Measurements from ENCODE around the gene CEP20.
"Not testable (repeated sequence)": the region's sequence is repeated elsewhere in the genome, so short reads cannot be mapped to it uniquely, and the experiment has no call there.

The CEP20 gene, protein sequence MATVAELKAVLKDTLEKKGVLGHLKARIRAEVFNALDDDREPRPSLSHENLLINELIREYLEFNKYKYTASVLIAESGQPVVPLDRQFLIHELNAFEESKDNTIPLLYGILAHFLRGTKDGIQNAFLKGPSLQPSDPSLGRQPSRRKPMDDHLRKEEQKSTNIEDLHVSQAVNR

DNA sequence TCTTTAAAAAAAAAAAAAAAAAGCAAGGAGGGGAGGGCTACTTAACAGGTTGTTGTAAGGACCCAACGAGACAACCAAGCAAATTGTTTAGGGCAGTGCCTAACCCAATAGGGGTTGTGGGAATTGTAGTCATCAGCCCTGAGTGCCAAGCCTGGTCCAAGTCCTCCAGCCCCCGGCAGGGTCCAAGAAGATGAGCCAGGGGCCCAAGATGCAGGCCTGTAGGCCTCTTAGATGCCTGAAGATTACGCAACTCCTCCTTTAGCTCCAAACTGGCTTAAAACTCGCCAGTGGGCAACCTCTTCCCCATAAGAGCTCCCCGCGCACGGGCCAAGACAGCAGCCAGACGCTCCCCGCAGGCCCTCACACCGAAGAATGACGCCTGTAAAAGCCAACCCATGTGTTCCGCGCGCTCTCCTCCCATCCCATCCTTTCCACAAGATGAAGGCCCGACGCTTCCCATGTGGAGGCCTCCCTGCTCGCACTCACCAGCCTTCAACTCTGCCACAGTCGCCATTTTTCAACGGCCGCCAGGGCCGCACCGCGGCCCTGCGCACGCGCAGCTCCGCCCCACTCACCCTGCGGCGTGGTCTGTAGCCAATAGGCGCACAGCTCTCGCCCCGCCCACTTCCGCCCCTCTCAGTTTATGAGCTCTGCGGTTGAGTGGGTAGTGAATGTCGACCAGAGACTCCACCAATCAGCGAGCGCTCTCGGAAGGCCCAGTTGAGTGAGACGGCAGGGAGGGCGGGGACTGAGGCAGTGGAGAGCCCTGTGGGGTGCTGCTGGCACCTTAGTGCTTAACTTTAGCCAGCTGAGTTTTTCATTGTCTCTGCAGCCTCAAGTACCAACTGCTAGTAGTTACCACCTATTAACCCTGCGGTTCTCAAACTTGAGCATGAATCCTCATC, at the start of gene CEP20:
CEP20 (minus strand) TSS at position 532 of the 905 bp plus-strand sequence; CDS start at position 514, 18 bp downstream.
- peak within 1 kb of the TSS; percentile 77 for H2AFZ ChIP-seq (ENCODE audit: low read depth, low read length)
- H3K4me1 ChIP-seq (ENCODE audit: insufficient read depth, low read length) = peaks cover 9% of the 10 kb centered on the region
- H3K27me3 ChIP-seq (ENCODE audit: insufficient read depth, low read length) = peaks cover 3% of the 10 kb centered on the region
- H3K4me3 ChIP-seq (ENCODE audit: low read length) = peak within 1 kb of the TSS; percentile 94
- H3K36me3 ChIP-seq (ENCODE audit: insufficient read depth, low read length) = peaks cover 8% of the 10 kb centered on the region
- no peaks in the 10 kb centered on the region for H3K9me3 ChIP-seq (ENCODE audit: low read length)

GRCh38 chr16:15936809-15937208, 48.4 kb upstream of the CEP20 start:
- not testable (repeated sequence) for H3K9me3 ChIP-seq (ENCODE audit: low read length); H2AFZ ChIP-seq (ENCODE audit: low read depth, low read length); H3K27me3 ChIP-seq (ENCODE audit: insufficient read depth, low read length); H3K4me1 ChIP-seq (ENCODE audit: insufficient read depth, low read length); H3K4me3 ChIP-seq (ENCODE audit: low read length); H3K36me3 ChIP-seq (ENCODE audit: insufficient read depth, low read length)

DNA sequence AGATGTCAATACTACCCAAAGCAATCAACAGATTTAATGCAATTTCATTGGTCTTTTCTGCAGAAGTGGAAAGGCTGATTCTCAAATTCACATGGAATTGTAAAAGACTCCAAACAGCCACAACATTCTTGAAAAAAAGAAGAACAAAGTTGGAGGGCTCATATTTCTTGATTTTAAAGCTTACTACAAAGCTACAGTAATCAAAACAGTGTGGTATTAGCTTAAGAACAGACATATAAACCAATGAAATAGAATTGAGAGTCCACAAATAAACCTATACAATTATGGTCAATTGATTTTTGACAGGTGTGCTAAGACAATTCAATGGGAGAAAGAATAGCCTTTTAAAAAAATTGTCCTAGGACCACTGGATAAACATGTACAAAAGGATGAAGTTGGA, 46.6 kb upstream of the CEP20 start:
- no peaks in the 10 kb centered on the region for H3K27me3 ChIP-seq (ENCODE audit: insufficient read depth, low read length)

DNA sequence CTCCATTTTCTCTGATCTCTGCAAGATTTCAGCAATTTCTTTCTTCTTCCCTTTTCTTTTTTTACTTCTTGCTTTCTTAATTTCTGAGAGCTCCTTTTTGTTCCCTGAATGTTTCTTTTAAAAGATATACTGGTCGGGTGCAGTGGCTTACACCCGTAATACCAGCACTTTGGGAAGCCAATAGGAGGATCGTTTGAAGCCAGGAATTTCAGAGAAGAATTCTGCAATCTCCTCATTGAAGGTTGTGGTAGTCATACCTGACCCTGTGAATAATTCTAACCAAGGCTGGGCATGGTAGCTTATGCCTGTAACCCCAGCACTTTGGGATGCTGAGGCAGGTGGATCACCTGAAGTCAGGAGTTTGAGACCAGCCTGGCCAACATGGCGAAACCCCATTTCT, 45.4 kb upstream of the CEP20 start:
- Histone ChIP-seq H2AFZ (ENCODE audit: low read depth, low read length) (no peak overlapping the region), H3K4me3 (ENCODE audit: low read length) (no peak overlapping the region), H3K4me1 (ENCODE audit: insufficient read depth, low read length) (no peaks in the 10 kb centered on the region), H3K27me3 (ENCODE audit: insufficient read depth, low read length) (no peaks in the 10 kb centered on the region), H3K36me3 (ENCODE audit: insufficient read depth, low read length) (no peaks in the 10 kb centered on the region), H3K9me3 (ENCODE audit: low read length) (no peaks in the 10 kb centered on the region)

More for the DNA sequence above, 46.6 kb upstream of the CEP20 start:
- Histone ChIP-seq H3K9me3 (ENCODE audit: low read length) (no peaks in the 10 kb centered on the region), H3K36me3 (ENCODE audit: insufficient read depth, low read length) (no peaks in the 10 kb centered on the region), H3K4me1 (ENCODE audit: insufficient read depth, low read length) (no peaks in the 10 kb centered on the region), H3K4me3 (ENCODE audit: low read length) (no peak overlapping the region), H2AFZ (ENCODE audit: low read depth, low read length) (no peak overlapping the region)

DNA sequence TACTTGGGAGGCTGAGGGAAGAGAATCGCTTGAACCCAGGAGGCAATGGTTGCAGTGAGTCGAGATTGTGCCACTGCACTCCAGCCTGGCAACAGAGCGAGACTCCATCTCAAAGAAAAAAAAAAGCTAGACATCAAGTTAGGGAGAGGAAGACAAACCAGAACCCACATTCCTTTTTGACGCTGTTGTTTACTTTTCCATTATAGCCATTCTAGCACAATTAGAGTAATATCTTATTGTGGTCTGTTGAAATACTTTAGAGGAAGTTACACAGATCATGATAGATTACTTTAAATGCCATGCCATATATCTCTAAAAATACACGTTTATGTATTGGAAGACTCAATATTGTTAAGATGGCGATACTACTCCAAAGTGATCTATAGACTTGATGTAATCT, 44.5 kb upstream of the CEP20 start:
- Histone ChIP-seq H3K4me3 (ENCODE audit: low read length) (no peak overlapping the region), H3K36me3 (ENCODE audit: insufficient read depth, low read length) (no peaks in the 10 kb centered on the region), H3K9me3 (ENCODE audit: low read length) (no peaks in the 10 kb centered on the region), H2AFZ (ENCODE audit: low read depth, low read length) (no peak overlapping the region), H3K27me3 (ENCODE audit: insufficient read depth, low read length) (no peaks in the 10 kb centered on the region), H3K4me1 (ENCODE audit: insufficient read depth, low read length) (no peaks in the 10 kb centered on the region)

- H3K36me3 ChIP-seq (ENCODE audit: insufficient read depth, low read length) = no peaks in the 10 kb centered on the region
- H2AFZ ChIP-seq (ENCODE audit: low read depth, low read length) = no peak overlapping the region
- no peaks in the 10 kb centered on the region for H3K9me3 ChIP-seq (ENCODE audit: low read length)
- no peaks in the 10 kb centered on the region for H3K4me1 ChIP-seq (ENCODE audit: insufficient read depth, low read length)
- no peak overlapping the region for H3K4me3 ChIP-seq (ENCODE audit: low read length)
- no peaks in the 10 kb centered on the region for H3K27me3 ChIP-seq (ENCODE audit: insufficient read depth, low read length)
Measured at GRCh38 chr16:15928261-15929104, 40.1 kb upstream of the CEP20 start.

DNA sequence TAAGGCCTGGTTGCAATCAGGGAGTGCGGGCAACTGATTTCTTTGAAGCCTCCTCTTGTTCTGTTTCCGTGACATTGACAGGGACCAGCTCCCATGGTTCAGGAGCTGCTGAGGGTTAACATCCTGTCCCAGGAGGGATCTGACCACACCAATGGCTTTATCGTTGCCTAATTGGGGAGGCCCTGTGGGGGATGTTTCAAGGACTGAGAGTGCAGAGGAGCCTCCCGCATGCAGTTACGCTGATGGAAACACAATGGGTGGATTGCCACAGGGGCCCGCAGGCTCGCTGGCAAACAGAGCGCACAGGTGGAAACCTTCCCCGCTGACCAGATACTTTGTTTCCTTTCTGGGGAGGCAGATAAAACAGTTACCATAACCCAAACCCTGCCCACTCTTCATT, 37.2 kb upstream of the CEP20 start:
- no peaks in the 10 kb centered on the region for H3K36me3 ChIP-seq (ENCODE audit: insufficient read depth, low read length)
- H3K4me3 ChIP-seq (ENCODE audit: low read length) = no peak overlapping the region
- H2AFZ ChIP-seq (ENCODE audit: low read depth, low read length) = no peak overlapping the region
- H3K27me3 ChIP-seq (ENCODE audit: insufficient read depth, low read length) = no peaks in the 10 kb centered on the region
- H3K9me3 ChIP-seq (ENCODE audit: low read length) = no peaks in the 10 kb centered on the region
- H3K4me1 ChIP-seq (ENCODE audit: insufficient read depth, low read length) = no peaks in the 10 kb centered on the region

DNA sequence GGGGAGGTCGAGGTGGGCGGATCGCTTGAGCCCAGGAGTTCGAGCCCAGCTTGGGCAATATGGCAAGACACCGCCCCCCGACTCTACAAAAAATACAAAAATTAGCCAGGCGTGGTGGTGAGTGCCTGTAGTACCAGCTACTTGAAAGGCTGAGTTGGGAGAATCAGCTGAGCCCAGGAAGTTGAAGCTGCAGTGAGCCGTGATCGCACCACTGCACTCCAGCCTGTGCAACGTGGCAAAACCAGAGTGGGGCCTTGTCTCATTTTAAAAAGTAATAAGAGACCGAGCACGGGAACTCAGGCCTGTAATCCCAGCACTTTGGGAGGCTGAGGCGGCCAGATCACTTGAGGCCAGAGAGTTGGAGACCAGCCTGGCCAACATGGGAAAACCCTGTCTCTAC, 36.6 kb upstream of the CEP20 start:
- Histone ChIP-seq H3K9me3 (ENCODE audit: low read length) (no peaks in the 10 kb centered on the region), H2AFZ (ENCODE audit: low read depth, low read length) (no peak overlapping the region), H3K27me3 (ENCODE audit: insufficient read depth, low read length) (no peaks in the 10 kb centered on the region), H3K36me3 (ENCODE audit: insufficient read depth, low read length) (no peaks in the 10 kb centered on the region), H3K4me3 (ENCODE audit: low read length) (no peak overlapping the region), H3K4me1 (ENCODE audit: insufficient read depth, low read length) (no peaks in the 10 kb centered on the region)

- no peaks in the 10 kb centered on the region for H3K9me3 ChIP-seq (ENCODE audit: low read length)
- no peak overlapping the region for H2AFZ ChIP-seq (ENCODE audit: low read depth, low read length)
- H3K36me3 ChIP-seq (ENCODE audit: insufficient read depth, low read length) = no peaks in the 10 kb centered on the region
- no peaks in the 10 kb centered on the region for H3K4me1 ChIP-seq (ENCODE audit: insufficient read depth, low read length)
- H3K27me3 ChIP-seq (ENCODE audit: insufficient read depth, low read length) = no peaks in the 10 kb centered on the region
- H3K4me3 ChIP-seq (ENCODE audit: low read length) = no peak overlapping the region
Measured at GRCh38 chr16:15919331-15919730, 30.9 kb upstream of the CEP20 start.

- not testable (repeated sequence) for H3K4me1 ChIP-seq (ENCODE audit: insufficient read depth, low read length); H3K4me3 ChIP-seq (ENCODE audit: low read length); H3K36me3 ChIP-seq (ENCODE audit: insufficient read depth, low read length); H3K27me3 ChIP-seq (ENCODE audit: insufficient read depth, low read length); H2AFZ ChIP-seq (ENCODE audit: low read depth, low read length); H3K9me3 ChIP-seq (ENCODE audit: low read length)
Measured at GRCh38 chr16:15918314-15918713, 29.9 kb upstream of the CEP20 start.

DNA sequence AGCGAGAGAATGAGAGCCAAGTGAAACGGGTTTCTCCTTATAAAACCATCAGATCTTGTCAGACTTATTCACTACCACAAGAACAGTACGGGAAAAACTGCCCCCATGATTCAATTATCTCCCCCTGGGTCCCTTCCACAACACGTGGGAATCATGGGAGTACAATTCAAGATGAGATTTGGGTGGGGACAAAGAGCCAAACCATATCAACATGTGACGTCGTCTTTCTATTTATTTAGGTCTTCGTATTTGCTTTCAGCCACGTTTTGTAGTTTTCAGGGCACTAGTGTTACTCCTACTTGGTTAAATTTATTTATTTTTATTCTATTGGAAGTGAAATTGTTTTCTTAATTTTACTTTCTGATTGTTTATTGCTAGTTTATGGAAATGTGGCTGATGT, 27.9 kb upstream of the CEP20 start:
- Histone ChIP-seq H3K9me3 (ENCODE audit: low read length) (no peaks in the 10 kb centered on the region), H3K27me3 (ENCODE audit: insufficient read depth, low read length) (no peaks in the 10 kb centered on the region), H3K36me3 (ENCODE audit: insufficient read depth, low read length) (no peaks in the 10 kb centered on the region), H3K4me1 (ENCODE audit: insufficient read depth, low read length) (no peaks in the 10 kb centered on the region), H3K4me3 (ENCODE audit: low read length) (no peak overlapping the region), H2AFZ (ENCODE audit: low read depth, low read length) (no peak overlapping the region)

GRCh38 chr16:15915555-15916081, 27.2 kb upstream of the CEP20 start:
- H3K9me3 ChIP-seq (ENCODE audit: low read length) = no peaks in the 10 kb centered on the region
- H3K27me3 ChIP-seq (ENCODE audit: insufficient read depth, low read length) = no peaks in the 10 kb centered on the region
- no peak overlapping the region for H3K4me3 ChIP-seq (ENCODE audit: low read length)
- H2AFZ ChIP-seq (ENCODE audit: low read depth, low read length) = no peak overlapping the region
- no peaks in the 10 kb centered on the region for H3K36me3 ChIP-seq (ENCODE audit: insufficient read depth, low read length)
- no peaks in the 10 kb centered on the region for H3K4me1 ChIP-seq (ENCODE audit: insufficient read depth, low read length)
